HepG2 (cell line): ENCODE results near the gene LZTR1. TPM values are rescaled to one million over a fixed set of nuclear protein-coding genes. Genes with fewer than 3 reads are reported as not detected.

ENCODE experiments used
- FOXA1 ChIP-seq, 2 experiments: fragments of 450-650 bp in 1 of 2; sonication (generic) in 1 of 2; formaldehyde crosslinking in 1 of 2; IDR thresholded peaks; 2 replicates each; pipeline versions ENCODE4 v1.4.0 to v1.6.1; 2016 to 2020; ENCODE audit warnings: missing genetic modification reagents in 1 of 2
- LCORL ChIP-seq, 2 experiments: fragments of 450-650 bp in 1 of 2; sonication (generic) in 1 of 2; formaldehyde crosslinking in 1 of 2; IDR thresholded peaks; 2 replicates each; pipeline versions ENCODE4 v1.5.0 to v1.6.1; 2017 to 2020; ENCODE audit warnings: antibody characterized with exemption in 1 of 2, missing genetic modification reagents in 1 of 2
- MAF1 ChIP-seq: sonication (generic); formaldehyde crosslinking; IDR thresholded peaks from 2 replicates; pipeline ENCODE4 v1.5.0; 2020; ENCODE audit warnings: missing genetic modification reagents, borderline replicate concordance
- NCOA2 ChIP-seq: sonication (generic); formaldehyde crosslinking; IDR thresholded peaks from 2 replicates; pipeline ENCODE4 v1.8.0; 2022; ENCODE audit warnings: inconsistent platforms
- NFATC3 ChIP-seq: sonication (generic); formaldehyde crosslinking; IDR thresholded peaks from 2 replicates; pipeline ENCODE4 v1.5.1; 2020; ENCODE audit warnings: mild to moderate bottlenecking, missing genetic modification reagents
- NFRKB ChIP-seq: fragments of 450-650 bp; IDR thresholded peaks from 2 replicates; pipeline ENCODE4 v1.6.1; 2017
- RBAK ChIP-seq: sonication (generic); formaldehyde crosslinking; IDR thresholded peaks from 2 replicates; pipeline ENCODE4 v1.5.1; 2020; ENCODE audit warnings: mild to moderate bottlenecking, missing genetic modification reagents
- SIX1 ChIP-seq: sonication (generic); formaldehyde crosslinking; IDR thresholded peaks from 2 replicates; pipeline ENCODE4 v1.4.0; 2020; ENCODE audit warnings: missing genetic modification reagents, borderline replicate concordance
- ZNF230 ChIP-seq: sonication (generic); formaldehyde crosslinking; IDR thresholded peaks from 2 replicates; pipeline ENCODE4 v1.4.0; 2020; ENCODE audit warnings: mild to moderate bottlenecking, missing genetic modification reagents
- ZNF432 ChIP-seq: sonication (generic); formaldehyde crosslinking; IDR thresholded peaks from 2 replicates; pipeline ENCODE4 v1.5.0; 2020; ENCODE audit warnings: missing genetic modification reagents, mild to moderate bottlenecking, borderline replicate concordance
- ZNF460 ChIP-seq: sonication (generic); formaldehyde crosslinking; IDR thresholded peaks from 2 replicates; pipeline ENCODE4 v1.5.1; 2020; ENCODE audit warnings: missing genetic modification reagents, mild to moderate bottlenecking, borderline replicate concordance
- ZNF543 ChIP-seq: sonication (generic); formaldehyde crosslinking; IDR thresholded peaks from 2 replicates; pipeline ENCODE4 v1.4.0; 2020; ENCODE audit warnings: mild to moderate bottlenecking, missing genetic modification reagents
- ZNF564 ChIP-seq: sonication (generic); formaldehyde crosslinking; IDR thresholded peaks from 2 replicates; pipeline ENCODE4 v1.8.1; 2023; ENCODE audit warnings: mild to moderate bottlenecking, missing genetic modification reagents
- ZNF644 ChIP-seq: IDR thresholded peaks from 2 replicates; pipeline ENCODE4 v1.6.1; 2016; ENCODE audit warnings: low read depth
- ZNF777 ChIP-seq: sonication (generic); formaldehyde crosslinking; IDR thresholded peaks from 2 replicates; pipeline ENCODE4 v1.4.0; 2020; ENCODE audit warnings: missing genetic modification reagents
- ZNF782 ChIP-seq: sonication (generic); formaldehyde crosslinking; IDR thresholded peaks from 2 replicates; pipeline ENCODE4 v1.4.0; 2020; ENCODE audit warnings: missing genetic modification reagents, mild to moderate bottlenecking, borderline replicate concordance
- polyA plus RNA-seq, 8 experiments: library from polyadenylated mRNA; depleted of rRNA in 3 of 8; stranded (reverse) in 7 of 8; unstranded in 1 of 8; fragments of >200 nt; fragmentation: Illumina TruSeq in 4 of 8; extraction: Trizol in 4 of 8; gene quantifications; 2 replicates each; pipeline versions ENCODE4 v1.2.1 to v1.2.3, GENCODE V29; 2011 to 2016; ENCODE audit warnings: low read depth in 4 of 8, missing spikeins in 1 of 8, mixed read lengths in 1 of 8; ENCODE audit not compliant: insufficient read depth in 1 of 8
- total RNA-seq, 5 experiments: library from RNA; depleted of rRNA; stranded (reverse); fragments of >200 nt; fragmentation: Illumina TruSeq; extraction: Trizol; gene quantifications; 2 replicates each; pipeline ENCODE4 v1.2.3, GENCODE V29; 2016; ENCODE audit warnings: low read depth in 1 of 5
- TF ChIP-seq, protein P1 (sequence below): sonication (generic); formaldehyde crosslinking; IDR thresholded peaks from 2 replicates; pipeline ENCODE4 v1.4.0; 2020; ENCODE audit warnings: missing genetic modification reagents, borderline replicate concordance
- TF ChIP-seq, protein P2 (sequence below): sonication (generic); formaldehyde crosslinking; IDR thresholded peaks from 2 replicates; pipeline ENCODE4 v1.5.0; 2020; ENCODE audit warnings: mild to moderate bottlenecking, missing genetic modification reagents
- TF ChIP-seq, protein P3 (sequence below): sonication (generic); formaldehyde crosslinking; IDR thresholded peaks from 2 replicates; pipeline ENCODE4 v1.8.0; 2022; ENCODE audit warnings: missing genetic modification reagents, mild to moderate bottlenecking, inconsistent platforms, borderline replicate concordance
- TF ChIP-seq, protein P4 (sequence below): sonication (generic); formaldehyde crosslinking; IDR thresholded peaks from 2 replicates; pipeline ENCODE4 v1.5.1; 2020; ENCODE audit warnings: mild to moderate bottlenecking, missing genetic modification reagents, moderate library complexity

LZTR1 gene
- total and polyA plus RNA-seq, 2 of the 13 experiments (the other 11 are each of a cell fraction or from before 2014, with no cell fraction given) = 21.8 to 22.4 TPM

DNA sequence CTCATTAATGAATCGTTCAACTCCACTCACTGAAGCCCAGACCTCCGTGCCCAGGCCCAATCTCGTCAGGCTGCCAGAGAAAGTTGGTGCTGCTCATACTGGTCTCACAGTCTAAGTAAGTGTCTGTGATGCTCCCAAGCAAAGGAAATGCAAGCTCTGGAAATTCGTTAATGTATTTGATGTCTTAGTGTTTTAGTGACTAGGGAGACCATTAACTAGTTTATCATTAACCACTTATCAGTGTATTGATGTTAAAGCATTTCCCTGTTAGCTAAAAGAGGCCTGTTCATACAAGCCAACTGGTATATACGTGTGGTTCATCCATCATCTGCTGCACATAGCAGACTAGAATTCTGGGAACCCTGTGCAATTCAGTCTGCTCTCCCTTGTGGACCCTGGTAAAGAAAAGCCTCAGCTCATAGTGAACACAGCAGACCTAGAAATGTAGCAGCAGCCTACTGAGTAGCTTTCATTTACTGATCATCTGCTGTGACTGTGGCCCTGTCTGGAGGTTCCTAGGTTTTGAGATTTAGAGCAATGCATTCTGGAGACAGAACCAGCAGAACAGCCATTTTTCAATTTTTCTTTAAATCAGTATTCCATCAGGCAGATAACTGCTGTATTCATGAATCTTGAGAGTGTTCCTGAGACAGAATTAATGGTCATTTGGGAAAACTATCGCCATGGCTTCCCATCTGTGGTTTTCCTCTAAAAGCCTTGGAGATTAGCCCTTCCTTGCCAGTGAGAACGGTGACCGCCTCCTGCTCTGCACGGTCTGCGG, 30.8 kb upstream of the LZTR1 start (continued):
- TF ChIP-seq ZNF230 (CRISPR knock-in tag) (no peak), RBAK (no peak), NCOA2 (peak; percentile 57; the same call in 1 of the 2 replicates), ZNF432 (CRISPR knock-in tag) (no peak), ZNF460 (no peak), NFATC3 (CRISPR knock-in tag) (no peak), ZNF543 (no peak), LCORL (IDR thresholded peaks at IDR 0.05) (no peak), LCORL (CRISPR knock-in tag; IDR thresholded peaks at IDR 0.05) (no peak), NFRKB (no peak), ZNF644 (CRISPR knock-in tag) (no peak), ZNF777 (CRISPR knock-in tag) (0 out of 2 replicates have a peak, but pooled peaks have one; percentile 16), FOXA1 (IDR thresholded peaks at IDR 0.05) (no peak), FOXA1 (CRISPR knock-in tag; IDR thresholded peaks at IDR 0.05) (peak; percentile 37; the same call in 1 of the 2 replicates), ZNF564 (no peak), ZNF782 (CRISPR knock-in tag) (no peak), SIX1 (CRISPR knock-in tag) (no peak; the same call in 1 of the 2 replicates), MAF1 (CRISPR knock-in tag) (no peak)
- TF ChIP-seq, protein P1, sequence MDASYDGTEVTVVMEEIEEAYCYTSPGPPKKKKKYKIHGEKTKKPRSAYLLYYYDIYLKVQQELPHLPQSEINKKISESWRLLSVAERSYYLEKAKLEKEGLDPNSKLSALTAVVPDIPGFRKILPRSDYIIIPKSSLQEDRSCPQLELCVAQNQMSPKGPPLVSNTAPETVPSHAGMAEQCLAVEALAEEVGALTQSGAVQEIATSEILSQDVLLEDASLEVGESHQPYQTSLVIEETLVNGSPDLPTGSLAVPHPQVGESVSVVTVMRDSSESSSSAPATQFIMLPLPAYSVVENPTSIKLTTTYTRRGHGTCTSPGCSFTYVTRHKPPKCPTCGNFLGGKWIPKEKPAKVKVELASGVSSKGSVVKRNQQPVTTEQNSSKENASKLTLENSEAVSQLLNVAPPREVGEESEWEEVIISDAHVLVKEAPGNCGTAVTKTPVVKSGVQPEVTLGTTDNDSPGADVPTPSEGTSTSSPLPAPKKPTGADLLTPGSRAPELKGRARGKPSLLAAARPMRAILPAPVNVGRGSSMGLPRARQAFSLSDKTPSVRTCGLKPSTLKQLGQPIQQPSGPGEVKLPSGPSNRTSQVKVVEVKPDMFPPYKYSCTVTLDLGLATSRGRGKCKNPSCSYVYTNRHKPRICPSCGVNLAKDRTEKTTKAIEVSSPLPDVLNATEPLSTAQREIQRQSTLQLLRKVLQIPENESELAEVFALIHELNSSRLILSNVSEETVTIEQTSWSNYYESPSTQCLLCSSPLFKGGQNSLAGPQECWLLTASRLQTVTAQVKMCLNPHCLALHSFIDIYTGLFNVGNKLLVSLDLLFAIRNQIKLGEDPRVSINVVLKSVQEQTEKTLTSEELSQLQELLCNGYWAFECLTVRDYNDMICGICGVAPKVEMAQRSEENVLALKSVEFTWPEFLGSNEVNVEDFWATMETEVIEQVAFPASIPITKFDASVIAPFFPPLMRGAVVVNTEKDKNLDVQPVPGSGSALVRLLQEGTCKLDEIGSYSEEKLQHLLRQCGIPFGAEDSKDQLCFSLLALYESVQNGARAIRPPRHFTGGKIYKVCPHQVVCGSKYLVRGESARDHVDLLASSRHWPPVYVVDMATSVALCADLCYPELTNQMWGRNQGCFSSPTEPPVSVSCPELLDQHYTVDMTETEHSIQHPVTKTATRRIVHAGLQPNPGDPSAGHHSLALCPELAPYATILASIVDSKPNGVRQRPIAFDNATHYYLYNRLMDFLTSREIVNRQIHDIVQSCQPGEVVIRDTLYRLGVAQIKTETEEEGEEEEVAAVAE (CRISPR knock-in tag) = no peak
- TF ChIP-seq, protein P2, sequence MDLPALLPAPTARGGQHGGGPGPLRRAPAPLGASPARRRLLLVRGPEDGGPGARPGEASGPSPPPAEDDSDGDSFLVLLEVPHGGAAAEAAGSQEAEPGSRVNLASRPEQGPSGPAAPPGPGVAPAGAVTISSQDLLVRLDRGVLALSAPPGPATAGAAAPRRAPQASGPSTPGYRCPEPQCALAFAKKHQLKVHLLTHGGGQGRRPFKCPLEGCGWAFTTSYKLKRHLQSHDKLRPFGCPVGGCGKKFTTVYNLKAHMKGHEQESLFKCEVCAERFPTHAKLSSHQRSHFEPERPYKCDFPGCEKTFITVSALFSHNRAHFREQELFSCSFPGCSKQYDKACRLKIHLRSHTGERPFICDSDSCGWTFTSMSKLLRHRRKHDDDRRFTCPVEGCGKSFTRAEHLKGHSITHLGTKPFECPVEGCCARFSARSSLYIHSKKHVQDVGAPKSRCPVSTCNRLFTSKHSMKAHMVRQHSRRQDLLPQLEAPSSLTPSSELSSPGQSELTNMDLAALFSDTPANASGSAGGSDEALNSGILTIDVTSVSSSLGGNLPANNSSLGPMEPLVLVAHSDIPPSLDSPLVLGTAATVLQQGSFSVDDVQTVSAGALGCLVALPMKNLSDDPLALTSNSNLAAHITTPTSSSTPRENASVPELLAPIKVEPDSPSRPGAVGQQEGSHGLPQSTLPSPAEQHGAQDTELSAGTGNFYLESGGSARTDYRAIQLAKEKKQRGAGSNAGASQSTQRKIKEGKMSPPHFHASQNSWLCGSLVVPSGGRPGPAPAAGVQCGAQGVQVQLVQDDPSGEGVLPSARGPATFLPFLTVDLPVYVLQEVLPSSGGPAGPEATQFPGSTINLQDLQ (CRISPR knock-in tag) = no peak
- TF ChIP-seq, protein P3, sequence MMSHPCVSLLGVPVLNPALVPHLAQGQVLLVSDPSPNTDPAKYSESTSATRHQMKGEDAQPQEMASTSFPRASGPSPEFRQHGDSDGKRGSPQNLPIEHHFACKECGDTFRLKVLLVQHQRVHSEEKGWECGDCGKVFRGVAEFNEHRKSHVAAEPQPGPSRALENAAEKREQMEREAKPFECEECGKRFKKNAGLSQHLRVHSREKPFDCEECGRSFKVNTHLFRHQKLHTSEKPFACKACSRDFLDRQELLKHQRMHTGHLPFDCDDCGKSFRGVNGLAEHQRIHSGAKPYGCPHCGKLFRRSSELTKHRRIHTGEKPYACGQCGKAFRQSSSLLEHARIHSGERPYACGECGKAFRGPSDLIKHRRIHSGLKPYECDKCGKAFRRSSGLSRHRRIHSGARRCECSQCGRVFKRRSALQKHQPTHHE (CRISPR knock-in tag) = no peak
- TF ChIP-seq, protein P4, sequence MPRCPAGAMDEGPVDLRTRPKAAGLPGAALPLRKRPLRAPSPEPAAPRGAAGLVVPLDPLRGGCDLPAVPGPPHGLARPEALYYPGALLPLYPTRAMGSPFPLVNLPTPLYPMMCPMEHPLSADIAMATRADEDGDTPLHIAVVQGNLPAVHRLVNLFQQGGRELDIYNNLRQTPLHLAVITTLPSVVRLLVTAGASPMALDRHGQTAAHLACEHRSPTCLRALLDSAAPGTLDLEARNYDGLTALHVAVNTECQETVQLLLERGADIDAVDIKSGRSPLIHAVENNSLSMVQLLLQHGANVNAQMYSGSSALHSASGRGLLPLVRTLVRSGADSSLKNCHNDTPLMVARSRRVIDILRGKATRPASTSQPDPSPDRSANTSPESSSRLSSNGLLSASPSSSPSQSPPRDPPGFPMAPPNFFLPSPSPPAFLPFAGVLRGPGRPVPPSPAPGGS (CRISPR knock-in tag) = no peak
